A549 treated with dexamethasone at 1 μM for 4 hours (cell line): ENCODE data around the gene ZDHHC3. TPM values are rescaled to one million over a fixed set of nuclear protein-coding genes. Genes with fewer than 3 reads are reported as not detected.

ENCODE experiments used
- total RNA-seq: library from RNA; stranded (reverse); fragments of 200-300 nt; extraction: Qiagen RNA extraction; gene quantifications from 5 replicates; pipeline ENCODE4 v1.2.3, GENCODE V29; 2022

The ZDHHC3 gene, protein sequence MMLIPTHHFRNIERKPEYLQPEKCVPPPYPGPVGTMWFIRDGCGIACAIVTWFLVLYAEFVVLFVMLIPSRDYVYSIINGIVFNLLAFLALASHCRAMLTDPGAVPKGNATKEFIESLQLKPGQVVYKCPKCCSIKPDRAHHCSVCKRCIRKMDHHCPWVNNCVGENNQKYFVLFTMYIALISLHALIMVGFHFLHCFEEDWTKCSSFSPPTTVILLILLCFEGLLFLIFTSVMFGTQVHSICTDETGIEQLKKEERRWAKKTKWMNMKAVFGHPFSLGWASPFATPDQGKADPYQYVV
- 40.0 to 48.4 TPM (median 46.8 TPM) in 5 replicates for total RNA-seq

DNA sequence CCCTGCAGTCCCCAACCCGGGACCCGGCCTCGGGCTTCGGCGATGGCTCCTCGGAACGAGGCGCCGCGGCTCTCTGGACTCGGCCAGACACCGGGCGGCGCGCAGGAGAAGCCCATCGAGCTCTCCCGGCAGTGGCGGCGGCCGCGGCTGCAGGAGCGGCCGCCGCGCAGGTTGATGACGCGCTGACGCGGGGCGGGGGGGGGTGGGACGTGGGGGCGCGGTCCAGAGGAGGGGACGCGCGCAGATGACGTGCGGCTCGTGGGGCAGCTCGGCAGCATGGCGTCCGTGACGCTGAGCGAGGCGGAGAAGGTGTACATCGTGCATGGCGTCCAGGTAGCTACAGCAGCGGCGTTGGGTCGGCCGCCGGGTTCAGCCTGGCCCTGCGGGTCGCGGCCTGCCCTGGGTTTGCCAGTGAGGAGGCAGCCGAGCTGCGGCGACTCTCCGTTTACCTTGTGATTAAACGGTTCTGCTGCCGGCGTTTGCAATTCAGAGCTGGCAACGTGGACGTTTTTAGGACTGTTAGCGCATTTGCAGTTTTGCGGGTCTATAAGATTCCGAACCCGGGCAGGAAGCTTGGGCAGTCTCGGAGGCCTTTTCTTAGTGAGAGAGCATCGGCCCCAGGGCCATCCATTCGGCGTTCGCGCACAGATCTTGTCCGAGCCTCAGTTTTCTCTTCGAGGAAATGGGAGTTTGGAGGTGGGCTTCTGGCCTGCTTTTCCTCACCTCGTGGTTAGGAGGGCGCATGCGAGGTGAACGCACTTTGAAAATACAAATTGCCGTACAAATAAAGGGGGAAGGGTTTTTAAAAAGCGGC lies at the start of gene ZDHHC3, which contains the start of gene EXOSC7:
Gene ZDHHC3, minus strand, starts transcription at position 173 of the 814 bp plus-strand sequence. CDS start 16,738 bp downstream, outside the sequence.
Gene EXOSC7, plus strand, starts transcription at position 243 of the 814 bp plus-strand sequence. Its CDS starts 34 bp downstream, at position 277.

Other genes starting within 250 kb of the ZDHHC3 start
- 0.02 TPM in 1 of 5 replicates, not detected in the others for gene ZNF501, start 246.5 kb downstream of the ZDHHC3 start, total RNA-seq
- gene KIAA1143, start 214.6 kb downstream of the ZDHHC3 start, total RNA-seq: 13.2 to 20.8 TPM (median 20.2 TPM) in 5 replicates
- 9.2 to 11.4 TPM (median 10.5 TPM) in 5 replicates for gene KIF15, start 214.4 kb downstream of the ZDHHC3 start, total RNA-seq
- gene TMEM42, start 114.3 kb downstream of the ZDHHC3 start, total RNA-seq: 7.9 to 10.9 TPM (median 10.6 TPM) in 5 replicates
- gene TGM4, start 101.6 kb downstream of the ZDHHC3 start, total RNA-seq: 0.25 to 0.39 TPM (median 0.27 TPM) in 5 replicates
- gene EXOSC7, start 70 bp upstream of the ZDHHC3 start, total RNA-seq: 40.7 to 50.3 TPM (median 41.1 TPM) in 5 replicates
- gene CLEC3B, start 50.1 kb upstream of the ZDHHC3 start, total RNA-seq: not detected in 5 replicates
- 7.7 to 9.9 TPM (median 9.1 TPM) in 5 replicates for gene CDCP1, start 170.2 kb upstream of the ZDHHC3 start, total RNA-seq